ENCODE data around the gene NAA16.
"Not testable (repeated sequence)": the region's sequence is repeated elsewhere in the genome, so short reads cannot be mapped to it uniquely, and the experiment has no call there.

NAA16 gene

DNA sequence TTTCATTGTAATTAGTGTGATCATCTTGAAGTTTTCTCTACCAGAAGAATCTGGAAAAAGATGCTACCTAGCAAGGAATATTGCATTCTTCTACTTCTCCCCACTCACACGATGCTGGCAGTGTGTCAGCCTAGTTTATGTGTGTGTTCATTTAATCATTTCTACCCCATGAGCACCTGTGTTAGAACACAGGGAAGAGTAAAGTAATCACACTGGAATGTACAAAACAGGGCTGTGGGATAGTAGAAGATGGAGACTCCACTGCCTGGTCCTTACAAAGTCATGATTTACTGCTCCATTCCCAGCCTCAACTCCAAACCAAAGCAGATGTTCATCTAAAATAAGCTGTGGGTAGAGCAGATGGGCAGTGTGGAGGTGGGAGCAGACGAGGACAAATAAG, 98.5 kb downstream of the NAA16 start:
- no peaks in the 10 kb centered on the region for H3K9me3 ChIP-seq (ENCODE audit: control insufficient read depth, insufficient read depth, low read depth, low read length)
- no peak overlapping the region for H3K27ac ChIP-seq (ENCODE audit: low read depth, low read length)
- H3K27me3 ChIP-seq (ENCODE audit: control insufficient read depth, insufficient read depth, low read length): no peaks in the 10 kb centered on the region
- H3K36me3 ChIP-seq (ENCODE audit: control insufficient read depth, insufficient read depth, low read length): no peaks in the 10 kb centered on the region
- no peak overlapping the region for H3K9ac ChIP-seq (ENCODE audit: low read length)
- no peaks in the 10 kb centered on the region for H3K4me1 ChIP-seq (ENCODE audit: control insufficient read depth, insufficient read depth, low read length)
- H3K4me3 ChIP-seq (ENCODE audit: low read depth, low read length): no peak overlapping the region

DNA sequence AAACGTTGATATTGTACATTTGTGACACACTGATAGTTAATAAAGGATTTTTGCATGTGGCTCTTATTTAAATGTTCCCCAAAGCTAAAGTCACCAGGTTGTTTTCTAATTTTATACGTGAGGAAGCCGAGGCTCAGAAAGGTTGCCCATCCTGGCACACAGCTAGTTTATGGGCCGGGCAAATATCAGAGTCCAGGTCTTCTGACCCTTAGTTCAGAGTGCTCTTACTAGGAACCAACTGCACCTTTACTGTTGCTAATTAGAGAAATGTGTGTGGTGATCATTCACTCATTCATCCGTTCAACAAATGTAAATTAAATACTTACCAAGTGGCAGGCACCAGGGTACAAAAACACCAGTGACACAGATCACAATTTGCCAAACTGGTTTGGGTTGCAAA, 100.0 kb downstream of the NAA16 start:
- H3K9me3 ChIP-seq (ENCODE audit: control insufficient read depth, insufficient read depth, low read depth, low read length): no peaks in the 10 kb centered on the region
- H3K4me3 ChIP-seq (ENCODE audit: low read depth, low read length): no peak overlapping the region
- H3K27ac ChIP-seq (ENCODE audit: low read depth, low read length): no peak overlapping the region
- no peaks in the 10 kb centered on the region for H3K36me3 ChIP-seq (ENCODE audit: control insufficient read depth, insufficient read depth, low read length)
- H3K27me3 ChIP-seq (ENCODE audit: control insufficient read depth, insufficient read depth, low read length): no peaks in the 10 kb centered on the region
- no peak overlapping the region for H3K9ac ChIP-seq (ENCODE audit: low read length)
- no peaks in the 10 kb centered on the region for H3K4me1 ChIP-seq (ENCODE audit: control insufficient read depth, insufficient read depth, low read length)

DNA sequence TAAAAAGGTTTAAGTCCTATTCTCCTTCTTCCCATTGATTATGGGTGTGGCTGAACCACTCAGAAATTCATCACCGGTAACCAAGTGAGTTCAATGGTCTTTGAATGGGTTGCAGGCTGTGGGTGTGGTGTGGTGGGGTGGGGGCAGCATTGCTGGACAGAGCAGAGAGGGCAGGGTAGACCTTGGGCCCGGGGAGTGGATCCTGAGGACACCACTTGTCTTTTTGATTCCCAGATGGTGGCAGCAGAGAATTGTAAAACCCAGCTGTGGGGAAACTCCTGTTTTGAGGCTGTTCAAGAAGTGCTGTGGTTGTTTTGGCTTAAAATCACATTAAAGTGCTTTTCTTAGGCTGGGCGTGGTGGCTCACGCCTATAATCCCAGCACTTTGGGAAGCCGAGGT, 100.5 kb downstream of the NAA16 start:
- Histone ChIP-seq H3K4me3 (ENCODE audit: low read depth, low read length) (no peak overlapping the region), H3K36me3 (ENCODE audit: control insufficient read depth, insufficient read depth, low read length) (no peaks in the 10 kb centered on the region), H3K4me1 (ENCODE audit: control insufficient read depth, insufficient read depth, low read length) (no peaks in the 10 kb centered on the region), H3K27me3 (ENCODE audit: control insufficient read depth, insufficient read depth, low read length) (no peaks in the 10 kb centered on the region), H3K9me3 (ENCODE audit: control insufficient read depth, insufficient read depth, low read depth, low read length) (no peaks in the 10 kb centered on the region), H3K27ac (ENCODE audit: low read depth, low read length) (no peak overlapping the region), H3K9ac (ENCODE audit: low read length) (no peak overlapping the region)

DNA sequence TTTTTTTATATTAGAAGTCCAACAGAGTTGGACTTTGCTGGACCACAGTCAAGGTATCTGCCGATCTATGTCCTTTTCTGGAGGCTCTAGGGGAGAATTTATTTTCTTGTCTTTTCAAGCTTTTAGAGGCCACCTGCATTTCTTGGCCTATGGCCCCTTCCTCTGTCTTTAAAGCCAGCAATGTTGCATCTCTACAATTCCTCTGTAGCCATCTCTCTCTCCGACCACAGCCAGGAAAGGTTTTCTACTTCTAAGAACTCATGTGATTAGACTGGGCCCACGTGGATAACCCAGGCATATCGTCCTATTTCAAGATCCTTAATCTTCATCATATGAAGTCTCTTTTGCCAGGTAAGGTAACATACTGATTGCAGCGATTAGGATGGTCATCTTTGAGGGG, 102.8 kb downstream of the NAA16 start:
- Histone ChIP-seq H3K27me3 (ENCODE audit: control insufficient read depth, insufficient read depth, low read length) (no peaks in the 10 kb centered on the region), H3K36me3 (ENCODE audit: control insufficient read depth, insufficient read depth, low read length) (no peaks in the 10 kb centered on the region), H3K9ac (ENCODE audit: low read length) (no peak overlapping the region), H3K27ac (ENCODE audit: low read depth, low read length) (no peak overlapping the region), H3K4me3 (ENCODE audit: low read depth, low read length) (no peak overlapping the region), H3K4me1 (ENCODE audit: control insufficient read depth, insufficient read depth, low read length) (no peaks in the 10 kb centered on the region), H3K9me3 (ENCODE audit: control insufficient read depth, insufficient read depth, low read depth, low read length) (0 out of 2 replicates have a peak, but pooled peaks cover 3% of the 10 kb centered on the region)

DNA sequence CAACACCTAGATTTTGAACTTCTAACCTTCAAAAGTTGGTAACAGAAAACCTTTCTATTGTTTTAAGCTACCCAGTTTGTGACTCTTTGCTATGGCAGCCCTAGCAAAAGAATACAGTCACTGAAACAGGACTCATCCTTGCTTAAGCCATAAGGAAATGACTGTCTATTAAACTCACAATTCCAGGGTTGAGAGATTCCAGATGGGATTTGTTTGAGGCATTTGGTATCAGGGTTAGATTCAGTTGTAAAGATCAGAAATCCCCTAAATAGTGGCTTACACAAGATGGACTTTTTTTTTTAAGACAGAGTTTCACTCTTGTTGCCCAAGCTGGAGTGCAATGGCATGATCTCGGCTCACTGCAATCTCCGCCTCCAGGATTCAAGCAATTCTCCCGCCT, 105.2 kb downstream of the NAA16 start:
- no peaks in the 10 kb centered on the region for H3K4me1 ChIP-seq (ENCODE audit: control insufficient read depth, insufficient read depth, low read length)
- 0 out of 2 replicates have a peak, but pooled peaks cover 3% of the 10 kb centered on the region for H3K9me3 ChIP-seq (ENCODE audit: control insufficient read depth, insufficient read depth, low read depth, low read length)
- H3K27ac ChIP-seq (ENCODE audit: low read depth, low read length): no peak overlapping the region
- H3K36me3 ChIP-seq (ENCODE audit: control insufficient read depth, insufficient read depth, low read length): no peaks in the 10 kb centered on the region
- H3K27me3 ChIP-seq (ENCODE audit: control insufficient read depth, insufficient read depth, low read length): no peaks in the 10 kb centered on the region
- no peak overlapping the region for H3K4me3 ChIP-seq (ENCODE audit: low read depth, low read length)
- no peak overlapping the region for H3K9ac ChIP-seq (ENCODE audit: low read length)

DNA sequence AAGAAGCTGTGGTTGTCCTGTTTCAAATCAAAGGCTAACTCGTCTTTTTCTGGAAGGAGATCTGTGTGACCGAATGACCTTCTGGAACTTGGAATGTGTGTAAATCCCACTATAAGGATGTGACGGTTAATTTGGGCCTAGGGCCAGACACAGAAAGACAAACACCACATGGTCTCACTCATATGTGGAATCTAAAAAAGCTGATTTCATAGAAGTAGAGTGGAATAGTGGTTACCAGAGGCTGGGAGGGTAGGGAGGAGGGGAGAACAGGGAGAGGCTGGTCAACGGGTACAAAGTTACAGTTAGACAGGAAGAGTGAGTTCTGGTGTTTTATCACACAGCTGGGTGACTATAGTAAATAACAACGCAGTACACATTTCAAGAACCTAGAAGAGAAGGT, 107.0 kb downstream of the NAA16 start:
- Histone ChIP-seq H3K36me3 (ENCODE audit: control insufficient read depth, insufficient read depth, low read length) (no peaks in the 10 kb centered on the region), H3K4me3 (ENCODE audit: low read depth, low read length) (no peak overlapping the region), H3K27ac (ENCODE audit: low read depth, low read length) (no peak overlapping the region), H3K27me3 (ENCODE audit: control insufficient read depth, insufficient read depth, low read length) (no peaks in the 10 kb centered on the region), H3K4me1 (ENCODE audit: control insufficient read depth, insufficient read depth, low read length) (no peaks in the 10 kb centered on the region), H3K9me3 (ENCODE audit: control insufficient read depth, insufficient read depth, low read depth, low read length) (0 out of 2 replicates have a peak, but pooled peaks cover 3% of the 10 kb centered on the region), H3K9ac (ENCODE audit: low read length) (no peak overlapping the region)

DNA sequence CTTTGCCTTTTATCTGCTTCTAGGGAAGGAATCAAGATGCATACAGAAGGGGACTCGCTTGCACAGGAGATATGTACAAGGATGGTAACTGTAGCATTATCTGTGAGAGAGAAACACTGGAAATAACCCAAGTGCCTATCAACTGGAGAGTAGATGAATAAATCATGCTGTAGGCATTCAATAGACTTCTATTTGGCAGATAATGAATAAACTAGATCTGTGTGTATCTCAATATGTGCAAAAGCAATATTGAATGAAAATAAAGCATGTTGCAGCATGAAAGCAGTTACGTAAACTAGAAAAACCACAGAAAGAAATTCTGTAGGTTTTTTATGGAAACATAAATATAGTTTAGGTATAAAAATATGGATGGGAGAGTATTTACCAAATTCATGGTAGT, 107.7 kb downstream of the NAA16 start:
- H3K4me3 ChIP-seq (ENCODE audit: low read depth, low read length): no peak overlapping the region
- H3K27ac ChIP-seq (ENCODE audit: low read depth, low read length): no peak overlapping the region
- H3K36me3 ChIP-seq (ENCODE audit: control insufficient read depth, insufficient read depth, low read length): no peaks in the 10 kb centered on the region
- H3K27me3 ChIP-seq (ENCODE audit: control insufficient read depth, insufficient read depth, low read length): no peaks in the 10 kb centered on the region
- H3K9me3 ChIP-seq (ENCODE audit: control insufficient read depth, insufficient read depth, low read depth, low read length): 0 out of 2 replicates have a peak, but pooled peaks cover 3% of the 10 kb centered on the region
- H3K9ac ChIP-seq (ENCODE audit: low read length): no peak overlapping the region
- H3K4me1 ChIP-seq (ENCODE audit: control insufficient read depth, insufficient read depth, low read length): no peaks in the 10 kb centered on the region

DNA sequence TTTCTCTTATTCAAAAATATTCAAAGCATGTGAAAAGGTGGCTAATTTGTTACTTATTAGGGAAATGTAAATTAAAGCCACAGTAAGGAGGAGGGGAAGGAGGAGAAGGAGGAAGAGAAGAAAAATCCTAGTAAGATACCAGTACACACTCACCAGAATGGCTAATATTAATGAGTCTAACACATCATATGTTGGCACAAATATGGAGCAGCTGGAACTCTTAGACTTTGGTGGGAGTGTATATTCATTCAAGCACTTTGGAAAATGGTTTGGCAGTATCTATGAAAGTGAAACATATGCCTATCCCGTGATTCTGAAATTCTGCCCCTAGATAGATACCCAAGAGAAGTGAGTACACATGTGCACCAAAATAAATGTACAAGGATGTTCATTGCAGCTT, 108.1 kb downstream of the NAA16 start:
- H3K27ac ChIP-seq (ENCODE audit: low read depth, low read length): no peak overlapping the region
- no peaks in the 10 kb centered on the region for H3K4me1 ChIP-seq (ENCODE audit: control insufficient read depth, insufficient read depth, low read length)
- no peak overlapping the region for H3K4me3 ChIP-seq (ENCODE audit: low read depth, low read length)
- H3K9me3 ChIP-seq (ENCODE audit: control insufficient read depth, insufficient read depth, low read depth, low read length): 0 out of 2 replicates have a peak, but pooled peaks cover 3% of the 10 kb centered on the region
- no peaks in the 10 kb centered on the region for H3K27me3 ChIP-seq (ENCODE audit: control insufficient read depth, insufficient read depth, low read length)
- H3K36me3 ChIP-seq (ENCODE audit: control insufficient read depth, insufficient read depth, low read length): no peaks in the 10 kb centered on the region
- no peak overlapping the region for H3K9ac ChIP-seq (ENCODE audit: low read length)

DNA sequence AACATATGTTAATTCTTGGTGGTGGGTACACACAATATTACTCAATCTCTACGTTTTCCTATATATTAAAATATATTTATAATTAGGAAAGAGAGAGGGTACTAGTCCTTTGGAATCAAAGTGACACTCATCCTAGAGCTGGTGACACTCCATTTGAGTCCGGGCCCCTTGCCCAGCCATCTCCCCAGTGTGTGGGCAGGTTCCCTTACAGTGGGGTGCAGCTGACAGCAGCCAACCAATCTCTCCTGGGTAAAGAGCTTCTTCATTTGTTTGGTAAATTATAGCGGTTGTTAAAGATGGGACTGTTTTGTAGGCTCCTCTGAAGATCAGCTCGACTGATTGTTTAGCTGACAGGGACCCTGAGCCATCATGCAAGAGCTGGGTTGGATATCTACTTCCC, 109.1 kb downstream of the NAA16 start:
- Histone ChIP-seq H3K36me3 (ENCODE audit: control insufficient read depth, insufficient read depth, low read length) (no peaks in the 10 kb centered on the region), H3K4me3 (ENCODE audit: low read depth, low read length) (no peak overlapping the region), H3K27ac (ENCODE audit: low read depth, low read length) (no peak overlapping the region), H3K4me1 (ENCODE audit: control insufficient read depth, insufficient read depth, low read length) (no peaks in the 10 kb centered on the region), H3K9me3 (ENCODE audit: control insufficient read depth, insufficient read depth, low read depth, low read length) (0 out of 2 replicates have a peak, but pooled peaks cover 3% of the 10 kb centered on the region), H3K9ac (ENCODE audit: low read length) (no peak overlapping the region), H3K27me3 (ENCODE audit: control insufficient read depth, insufficient read depth, low read length) (no peaks in the 10 kb centered on the region)

DNA sequence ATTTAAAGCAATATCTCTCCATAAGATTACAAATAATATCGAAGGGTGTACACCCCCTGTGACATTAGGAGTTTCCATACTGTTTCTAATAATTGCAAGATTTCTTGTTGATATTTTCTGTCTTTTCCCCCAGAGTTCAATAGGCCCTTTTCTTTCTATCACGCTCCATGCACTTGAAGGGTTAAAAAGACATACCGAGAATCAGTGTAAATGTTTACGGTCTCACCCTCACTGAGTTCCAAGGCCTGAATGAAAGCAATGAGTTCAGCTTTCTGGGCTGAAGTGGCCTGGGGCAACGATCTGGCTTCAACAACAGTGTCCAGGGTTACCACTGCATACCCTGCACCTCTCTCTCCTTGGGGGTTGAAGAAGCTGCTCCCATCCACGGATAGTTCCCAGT, 110.3 kb downstream of the NAA16 start:
- H3K27ac ChIP-seq (ENCODE audit: low read depth, low read length); H3K36me3 ChIP-seq (ENCODE audit: control insufficient read depth, insufficient read depth, low read length); H3K9me3 ChIP-seq (ENCODE audit: control insufficient read depth, insufficient read depth, low read depth, low read length); H3K4me1 ChIP-seq (ENCODE audit: control insufficient read depth, insufficient read depth, low read length); H3K27me3 ChIP-seq (ENCODE audit: control insufficient read depth, insufficient read depth, low read length); H3K9ac ChIP-seq (ENCODE audit: low read length); H3K4me3 ChIP-seq (ENCODE audit: low read depth, low read length): not testable (repeated sequence)

DNA sequence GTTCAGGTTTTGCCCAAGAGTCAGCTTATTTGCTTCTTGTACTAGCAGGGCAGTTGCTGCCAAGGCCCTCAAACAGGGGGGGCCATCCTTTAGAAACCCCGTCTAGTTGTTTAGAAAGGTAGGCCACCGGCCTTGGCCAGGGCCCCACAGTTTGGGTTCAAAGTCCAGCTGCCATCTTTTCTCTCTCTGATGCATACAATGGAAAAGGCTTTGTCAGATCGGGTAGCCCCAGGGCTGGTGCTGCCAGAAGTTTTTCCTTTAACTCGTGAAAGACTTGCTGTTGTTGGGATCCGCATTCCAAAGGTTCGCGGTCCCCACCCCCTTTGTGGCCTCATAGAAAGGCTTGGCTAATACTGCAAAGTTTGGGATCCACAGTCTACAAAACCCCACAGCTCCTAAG, 110.9 kb downstream of the NAA16 start:
- H3K9me3 ChIP-seq (ENCODE audit: control insufficient read depth, insufficient read depth, low read depth, low read length); H3K4me3 ChIP-seq (ENCODE audit: low read depth, low read length); H3K36me3 ChIP-seq (ENCODE audit: control insufficient read depth, insufficient read depth, low read length); H3K27me3 ChIP-seq (ENCODE audit: control insufficient read depth, insufficient read depth, low read length); H3K4me1 ChIP-seq (ENCODE audit: control insufficient read depth, insufficient read depth, low read length); H3K27ac ChIP-seq (ENCODE audit: low read depth, low read length); H3K9ac ChIP-seq (ENCODE audit: low read length): not testable (repeated sequence)

DNA sequence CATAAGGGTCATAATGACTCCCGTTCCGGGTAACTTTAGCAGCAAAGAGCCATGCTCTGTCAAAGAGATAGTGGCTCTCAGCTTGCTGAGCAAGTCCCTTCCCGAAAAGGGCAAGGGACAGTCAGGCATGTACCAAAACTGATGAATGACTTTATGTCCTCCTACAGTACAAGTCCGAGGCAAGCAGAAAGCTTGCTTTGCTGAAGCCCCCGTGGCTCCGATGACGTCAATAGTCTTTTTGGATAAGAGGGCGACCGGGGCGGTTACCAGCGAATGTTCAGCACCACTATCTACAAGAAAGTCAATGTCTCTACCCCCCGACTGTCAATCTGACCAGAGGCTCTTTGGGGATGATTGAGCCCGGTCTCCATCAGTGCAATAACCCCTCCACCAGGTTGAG, 112.2 kb downstream of the NAA16 start:
- not testable (repeated sequence) for H3K9ac ChIP-seq (ENCODE audit: low read length); H3K36me3 ChIP-seq (ENCODE audit: control insufficient read depth, insufficient read depth, low read length)
- peaks cover 13% of the 10 kb centered on the region for H3K27me3 ChIP-seq (ENCODE audit: control insufficient read depth, insufficient read depth, low read length)

More for the DNA sequence above, 112.2 kb downstream of the NAA16 start:
- H3K27ac ChIP-seq (ENCODE audit: low read depth, low read length); H3K4me1 ChIP-seq (ENCODE audit: control insufficient read depth, insufficient read depth, low read length); H3K9me3 ChIP-seq (ENCODE audit: control insufficient read depth, insufficient read depth, low read depth, low read length); H3K4me3 ChIP-seq (ENCODE audit: low read depth, low read length): not testable (repeated sequence)

Measured in HUES6 (cell line).